RWPE1 (cell line): ENCODE data around the gene MTMR6.
A peak's percentile ranks its signal among the peaks of the same experiment; 100 is the strongest.

Source experiments
- CTCF ChIA-PET: fragments of 350-600 bp; sonication (Branson Sonifier 250); formaldehyde crosslinking; extraction: SDS; loops from one replicate; lab custom pipeline; 2021; lab: Yijun Ruan, JAX
- POLR2A ChIA-PET: fragments of 400-600 bp; formaldehyde crosslinking; extraction: SDS; loops from one replicate; lab custom pipeline; 2020; ENCODE audit warnings: antibody characterized with exemption; ENCODE audit not compliant: low non-redundant PET; lab: Yijun Ruan, JAX
- DNase-seq: peaks from one replicate; pipeline ENCODE4 v3.0.0; 2012; ENCODE audit warnings: low spot score
- H3K27ac ChIP-seq: fragments of 450-650 bp; 2 replicates; pipeline ENCODE4 v1.5.1; 2017
- CTCF ChIP-seq: fragments of 450-650 bp; conservative IDR thresholded peaks from 2 replicates; pipeline ENCODE4 v1.5.1; 2017; ENCODE audit warnings: low read depth, mild to moderate bottlenecking

MTMR6 gene

DNA sequence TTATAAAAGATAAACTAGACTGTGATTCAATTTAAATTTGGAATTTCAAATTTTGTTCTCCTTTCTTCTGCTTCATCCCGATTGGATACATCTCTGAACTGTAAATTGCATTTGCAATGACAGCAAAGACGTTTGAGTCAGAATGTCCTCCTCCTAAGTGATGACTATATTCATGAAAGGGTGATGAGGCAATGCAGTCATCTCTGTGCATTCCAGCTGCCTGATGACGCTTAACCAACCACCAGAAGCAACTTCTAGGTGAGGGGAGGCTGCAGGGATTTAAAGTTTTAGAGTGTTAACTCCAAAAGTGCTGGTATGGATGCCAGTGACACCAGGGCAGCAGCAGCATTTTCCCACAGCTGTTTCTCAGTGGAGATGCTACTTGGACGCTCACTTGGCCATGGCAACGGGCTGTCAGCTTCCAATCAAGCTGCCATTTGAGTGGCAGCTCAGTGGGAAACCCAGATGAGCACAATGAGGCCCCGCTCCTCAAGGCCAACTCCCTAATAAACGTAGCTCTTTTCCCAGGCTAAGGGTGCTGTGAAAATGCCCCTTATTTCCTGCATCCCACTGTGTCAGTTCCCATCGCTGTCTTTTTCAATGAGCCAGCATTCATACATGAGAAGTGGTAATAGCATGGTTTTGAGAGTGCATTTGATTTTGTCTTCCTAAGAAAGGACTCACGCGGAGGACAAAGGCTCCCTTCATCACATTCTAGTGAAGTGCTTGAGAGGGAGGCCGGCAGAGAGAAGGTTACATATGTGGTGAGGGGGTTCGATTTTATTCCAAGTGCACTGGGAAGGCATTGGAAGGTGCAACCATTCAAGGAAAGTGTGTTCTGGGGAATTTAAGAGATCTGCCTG, 70.0 kb downstream of the MTMR6 start:
- TF ChIP-seq CTCF = no peak
- POLR2A ChIA-PET = no interaction called here
- no peak overlapping the region for H3K27ac ChIP-seq
- CTCF ChIA-PET = no interaction called here
- DNase-seq = peak; percentile 13

- CTCF ChIA-PET = no interaction called here
- POLR2A ChIA-PET = no interaction called here
- no peak for DNase-seq
- no peak for TF ChIP-seq CTCF
- H3K27ac ChIP-seq = no peak overlapping the region
These were observed 72.1 kb downstream of the MTMR6 start for GRCh38 chr13:25215253-25215575.

DNA sequence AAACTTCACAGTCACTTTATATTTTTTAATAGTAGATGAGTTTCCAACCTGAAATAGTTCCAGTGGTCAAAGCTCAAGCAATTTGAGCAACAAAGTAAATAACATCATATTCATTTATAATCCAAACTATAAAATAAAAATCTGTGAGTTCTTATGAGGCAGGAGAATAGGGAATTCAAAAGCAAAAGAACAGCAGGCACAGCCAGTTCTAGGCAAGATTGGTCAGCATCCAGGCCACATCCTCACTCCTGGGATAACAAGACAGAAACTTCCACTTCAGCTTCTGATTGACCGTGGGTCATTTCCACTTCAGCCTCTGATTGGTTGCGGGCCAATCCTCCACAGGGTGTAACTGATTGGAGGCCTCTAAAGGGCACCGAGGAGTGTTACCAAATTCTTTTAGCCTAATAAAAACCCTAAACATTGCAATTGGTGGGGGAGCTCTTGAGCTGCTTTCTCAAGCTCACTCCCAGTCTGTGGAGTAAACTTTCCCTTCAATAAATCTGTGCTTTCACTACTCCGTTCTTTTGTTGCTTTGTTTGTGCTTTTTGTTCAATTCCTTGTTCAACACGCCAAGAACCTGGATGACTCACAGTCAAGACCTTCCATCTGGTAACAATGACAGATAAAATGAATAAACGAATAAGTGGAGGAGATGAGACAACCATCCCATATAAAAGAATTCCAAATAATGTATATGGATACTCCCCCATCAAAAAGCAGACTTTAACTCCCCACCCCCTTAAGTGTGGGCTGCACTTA, 72.6 kb downstream of the MTMR6 start:
- CTCF ChIA-PET = interaction anchor here (0.6 to 1.6 kb wide), 2 partner anchors 34 to 1379 kb away, joined by 3 read pairs; no protein-coding TSS in a partner anchor
- H3K27ac ChIP-seq = no peak overlapping the region
- POLR2A ChIA-PET = no interaction called here
- TF ChIP-seq CTCF = no peak
- no peak for DNase-seq

GRCh38 chr13:25213715-25214114, 73.6 kb downstream of the MTMR6 start:
- no peak for TF ChIP-seq CTCF
- ChIA-PET POLR2A (interaction anchor here (0.6 kb wide), 1 partner anchor 43 kb away, joined by 3 read pairs; no protein-coding TSS in a partner anchor), CTCF (interaction anchor here (0.6 to 1.6 kb wide), 2 partner anchors 35 to 506 kb away, joined by 3 to 5 read pairs; no protein-coding TSS in a partner anchor)
- peak; percentile 70 for DNase-seq
- no peak overlapping the region for H3K27ac ChIP-seq

GRCh38 chr13:25210842-25211569, 76.3 kb downstream of the MTMR6 start:
- CTCF ChIA-PET = no interaction called here
- no peak for TF ChIP-seq CTCF
- POLR2A ChIA-PET = no interaction called here
- no peak overlapping the region for H3K27ac ChIP-seq
- DNase-seq = no peak

DNA sequence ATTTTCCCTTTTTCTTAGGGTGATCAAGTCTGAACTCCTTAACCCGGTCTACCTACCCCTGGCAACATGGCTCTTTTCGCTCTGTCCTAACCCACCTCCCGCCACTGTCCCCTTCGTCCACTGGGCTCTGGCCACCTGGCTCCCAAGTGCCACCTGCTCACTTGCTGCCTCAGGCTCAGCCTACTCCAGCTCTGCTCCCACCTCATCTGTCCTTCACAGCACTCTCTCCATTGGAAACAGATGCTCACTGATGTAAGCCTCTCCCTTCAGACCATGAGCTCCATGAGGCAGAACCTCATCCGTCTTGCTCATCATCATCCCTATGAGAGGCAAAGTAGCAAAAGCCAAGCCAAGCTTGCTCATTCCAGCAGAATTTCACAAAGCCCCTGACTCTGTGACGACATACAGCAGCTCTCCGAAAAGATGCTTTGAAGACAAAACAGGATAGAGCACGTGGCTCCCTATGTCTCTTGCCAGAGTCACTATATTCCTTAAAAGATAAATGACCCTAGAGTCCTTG, 79.9 kb downstream of the MTMR6 start:
- no peak for TF ChIP-seq CTCF
- ChIA-PET POLR2A (no interaction called here), CTCF (interaction anchor here (0.6 kb wide), 3 partner anchors 8 to 652 kb away, joined by 3 to 8 read pairs (median 4); no protein-coding TSS in a partner anchor)
- no peak overlapping the region for H3K27ac ChIP-seq
- no peak for DNase-seq
